GM12801 (cell line): ENCODE measurements around the gene CTU2.

Experiments used
- CTCF ChIP-seq: IDR thresholded peaks from one replicate; pipeline ENCODE4 v1.5.1; 2011; ENCODE audit warnings: control low read depth; ENCODE audit not compliant: insufficient read length; ENCODE audit errors: extremely low read depth

CTU2 gene

GRCh38 chr16:88741368-88741767 lies 35.1 kb downstream of the CTU2 start:
- no peak for TF ChIP-seq CTCF

GRCh38 chr16:88742896-88743605 lies 36.7 kb downstream of the CTU2 start:
- no peak for TF ChIP-seq CTCF

- no peak for TF ChIP-seq CTCF
Observed at GRCh38 chr16:88743693-88744576, 37.6 kb downstream of the CTU2 start.

GRCh38 chr16:88744577-88745521 lies 38.5 kb downstream of the CTU2 start:
- no peak for TF ChIP-seq CTCF

GRCh38 chr16:88746506-88746905 lies 40.2 kb downstream of the CTU2 start:
- no peak for TF ChIP-seq CTCF

GRCh38 chr16:88747588-88748301 lies 41.4 kb downstream of the CTU2 start:
- no peak for TF ChIP-seq CTCF
